ENCODE measurements around the gene MIB1. TPM values are rescaled to one million over a fixed set of nuclear protein-coding genes. Genes with fewer than 3 reads are reported as not detected.

Gene MIB1
- total and polyA plus RNA-seq, 9 of the 15 experiments (the other 6 are each of a cell fraction or from before 2014, with no cell fraction given): 7.2 to 43.8 (median 23.2) TPM

GRCh38 chr18:21704603-21705364 lies 35.8 kb upstream of the MIB1 start, which contains the start of gene ABHD3 (continued):
- TF ChIP-seq PHF8 (IDR thresholded peaks at IDR 0.05; ENCODE audit: borderline replicate concordance, low read length) (peak; percentile 87; the same call in 1 of the 2 replicates), POU5F1 (IDR thresholded peaks at IDR 0.05; ENCODE audit: borderline replicate concordance, low read depth, low read length, partially characterized antibody) (no peak), KDM2B (CRISPR knock-in tag; IDR thresholded peaks at IDR 0.05) (no peak), HIVEP1 (CRISPR knock-in tag; IDR thresholded peaks at IDR 0.05) (no peak), GATA2 (CRISPR knock-in tag; IDR thresholded peaks at IDR 0.05) (no peak), ZNF586 (CRISPR knock-in tag; conservative IDR thresholded peaks at IDR 0.05) (no peak), ETV6 (IDR thresholded peaks at IDR 0.05; ENCODE audit: borderline replicate concordance in 1 of 2, low read depth in 2 of 2, low read length in 1 of 2) (no peak), ETV6 (CRISPR knock-in tag; IDR thresholded peaks at IDR 0.05; ENCODE audit: borderline replicate concordance) (no peak), CBFB (CRISPR knock-in tag; IDR thresholded peaks at IDR 0.05) (no peak), ZNF551 (CRISPR knock-in tag; IDR thresholded peaks at IDR 0.05) (no peak), ZNF133 (CRISPR knock-in tag; IDR thresholded peaks at IDR 0.05) (no peak), TAF15 (IDR thresholded peaks at IDR 0.05; ENCODE audit: low read depth, low read length) (no peak), KHSRP (IDR thresholded peaks at IDR 0.05) (0 out of 2 replicates have a peak, but pooled peaks have one; percentile 27), USF1 (CRISPR knock-in tag; IDR thresholded peaks at IDR 0.05) (no peak), ZNF212 (CRISPR knock-in tag; IDR thresholded peaks at IDR 0.05) (no peak), PHTF2 (CRISPR knock-in tag; IDR thresholded peaks at IDR 0.05) (peak; percentile 45; the same call in 1 of the 2 replicates), RBM17 (IDR thresholded peaks at IDR 0.05; ENCODE audit: borderline replicate concordance, low read depth, low read length) (no peak), MECOM (CRISPR knock-in tag; IDR thresholded peaks at IDR 0.05) (no peak), NELFE (IDR thresholded peaks at IDR 0.05; ENCODE audit: insufficient read depth, insufficient read length) (no peak), POLR2G (IDR thresholded peaks at IDR 0.05; ENCODE audit: low read depth, low read length) (peak; percentile 99), MCM5 (IDR thresholded peaks at IDR 0.05; ENCODE audit: low read depth) (no peak), ILK (tag; IDR thresholded peaks at IDR 0.05; ENCODE audit: borderline replicate concordance, low read depth) (no peak), BRD9 (IDR thresholded peaks at IDR 0.05; ENCODE audit: low read depth, partially characterized antibody) (peak; percentile 32)
- TF ChIP-seq, protein P1, sequence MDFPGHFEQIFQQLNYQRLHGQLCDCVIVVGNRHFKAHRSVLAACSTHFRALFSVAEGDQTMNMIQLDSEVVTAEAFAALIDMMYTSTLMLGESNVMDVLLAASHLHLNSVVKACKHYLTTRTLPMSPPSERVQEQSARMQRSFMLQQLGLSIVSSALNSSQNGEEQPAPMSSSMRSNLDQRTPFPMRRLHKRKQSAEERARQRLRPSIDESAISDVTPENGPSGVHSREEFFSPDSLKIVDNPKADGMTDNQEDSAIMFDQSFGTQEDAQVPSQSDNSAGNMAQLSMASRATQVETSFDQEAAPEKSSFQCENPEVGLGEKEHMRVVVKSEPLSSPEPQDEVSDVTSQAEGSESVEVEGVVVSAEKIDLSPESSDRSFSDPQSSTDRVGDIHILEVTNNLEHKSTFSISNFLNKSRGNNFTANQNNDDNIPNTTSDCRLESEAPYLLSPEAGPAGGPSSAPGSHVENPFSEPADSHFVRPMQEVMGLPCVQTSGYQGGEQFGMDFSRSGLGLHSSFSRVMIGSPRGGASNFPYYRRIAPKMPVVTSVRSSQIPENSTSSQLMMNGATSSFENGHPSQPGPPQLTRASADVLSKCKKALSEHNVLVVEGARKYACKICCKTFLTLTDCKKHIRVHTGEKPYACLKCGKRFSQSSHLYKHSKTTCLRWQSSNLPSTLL (IDR thresholded peaks at IDR 0.05): no peak
- TF ChIP-seq, protein P2, sequence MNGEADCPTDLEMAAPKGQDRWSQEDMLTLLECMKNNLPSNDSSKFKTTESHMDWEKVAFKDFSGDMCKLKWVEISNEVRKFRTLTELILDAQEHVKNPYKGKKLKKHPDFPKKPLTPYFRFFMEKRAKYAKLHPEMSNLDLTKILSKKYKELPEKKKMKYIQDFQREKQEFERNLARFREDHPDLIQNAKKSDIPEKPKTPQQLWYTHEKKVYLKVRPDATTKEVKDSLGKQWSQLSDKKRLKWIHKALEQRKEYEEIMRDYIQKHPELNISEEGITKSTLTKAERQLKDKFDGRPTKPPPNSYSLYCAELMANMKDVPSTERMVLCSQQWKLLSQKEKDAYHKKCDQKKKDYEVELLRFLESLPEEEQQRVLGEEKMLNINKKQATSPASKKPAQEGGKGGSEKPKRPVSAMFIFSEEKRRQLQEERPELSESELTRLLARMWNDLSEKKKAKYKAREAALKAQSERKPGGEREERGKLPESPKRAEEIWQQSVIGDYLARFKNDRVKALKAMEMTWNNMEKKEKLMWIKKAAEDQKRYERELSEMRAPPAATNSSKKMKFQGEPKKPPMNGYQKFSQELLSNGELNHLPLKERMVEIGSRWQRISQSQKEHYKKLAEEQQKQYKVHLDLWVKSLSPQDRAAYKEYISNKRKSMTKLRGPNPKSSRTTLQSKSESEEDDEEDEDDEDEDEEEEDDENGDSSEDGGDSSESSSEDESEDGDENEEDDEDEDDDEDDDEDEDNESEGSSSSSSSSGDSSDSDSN (IDR thresholded peaks at IDR 0.05; ENCODE audit: borderline replicate concordance in 1 of 2, low read depth in 2 of 2, low read length in 2 of 2): peak; percentile 48 to 96; a peak in 3 of 4 replicates
